ENCODE data around the gene SHMT2. TPM values are rescaled to one million over a fixed set of nuclear protein-coding genes. Genes with fewer than 3 reads are reported as not detected.

Gene SHMT2
- total RNA-seq, 1 experiment from 2014 or later: 297 TPM

DNA sequence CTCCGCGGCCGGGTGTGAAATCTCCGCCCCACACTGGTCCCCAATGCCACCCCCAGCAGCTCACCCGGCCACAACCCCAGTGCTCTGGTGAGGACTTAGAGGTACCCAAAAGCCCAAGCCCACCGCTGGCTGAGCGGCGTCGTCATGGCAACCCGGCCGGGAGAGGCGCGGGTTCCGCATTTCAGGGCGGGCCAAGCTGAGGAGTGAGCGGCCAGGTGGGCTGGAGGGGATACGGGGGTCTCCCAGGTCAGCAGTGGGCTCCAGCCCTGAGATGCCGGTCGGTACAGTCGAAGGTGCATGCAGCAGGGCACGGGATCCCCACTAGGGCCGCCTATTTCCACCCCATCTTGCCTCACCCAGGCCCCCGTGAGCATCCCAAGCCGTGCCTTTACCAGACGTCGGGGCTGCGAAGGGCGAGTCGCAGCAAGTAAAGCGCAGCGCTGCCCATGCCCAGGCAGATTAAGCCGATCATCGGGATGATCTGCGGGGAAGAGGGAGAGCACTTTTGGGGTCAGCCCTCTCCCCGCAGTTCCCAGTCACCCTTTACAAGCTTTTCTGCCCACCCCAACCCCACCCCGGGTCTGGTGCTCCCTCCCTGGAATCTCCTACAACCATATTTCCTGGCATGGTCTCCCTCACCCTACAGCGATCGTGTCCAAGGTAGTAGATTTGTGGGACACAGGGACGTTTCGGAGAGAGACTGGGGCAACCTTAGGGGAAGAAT, 6.9 kb downstream of the SHMT2 start (continued):
- TF ChIP-seq, protein P1, sequence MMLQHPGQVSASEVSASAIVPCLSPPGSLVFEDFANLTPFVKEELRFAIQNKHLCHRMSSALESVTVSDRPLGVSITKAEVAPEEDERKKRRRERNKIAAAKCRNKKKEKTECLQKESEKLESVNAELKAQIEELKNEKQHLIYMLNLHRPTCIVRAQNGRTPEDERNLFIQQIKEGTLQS (CRISPR knock-in tag; conservative IDR thresholded peaks at IDR 0.05): no peak
- TF ChIP-seq, protein P2, sequence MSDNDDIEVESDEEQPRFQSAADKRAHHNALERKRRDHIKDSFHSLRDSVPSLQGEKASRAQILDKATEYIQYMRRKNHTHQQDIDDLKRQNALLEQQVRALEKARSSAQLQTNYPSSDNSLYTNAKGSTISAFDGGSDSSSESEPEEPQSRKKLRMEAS (CRISPR knock-in tag; IDR thresholded peaks at IDR 0.05): peak; percentile 55; the same call in 1 of the 2 replicates
- TF ChIP-seq, protein P3, sequence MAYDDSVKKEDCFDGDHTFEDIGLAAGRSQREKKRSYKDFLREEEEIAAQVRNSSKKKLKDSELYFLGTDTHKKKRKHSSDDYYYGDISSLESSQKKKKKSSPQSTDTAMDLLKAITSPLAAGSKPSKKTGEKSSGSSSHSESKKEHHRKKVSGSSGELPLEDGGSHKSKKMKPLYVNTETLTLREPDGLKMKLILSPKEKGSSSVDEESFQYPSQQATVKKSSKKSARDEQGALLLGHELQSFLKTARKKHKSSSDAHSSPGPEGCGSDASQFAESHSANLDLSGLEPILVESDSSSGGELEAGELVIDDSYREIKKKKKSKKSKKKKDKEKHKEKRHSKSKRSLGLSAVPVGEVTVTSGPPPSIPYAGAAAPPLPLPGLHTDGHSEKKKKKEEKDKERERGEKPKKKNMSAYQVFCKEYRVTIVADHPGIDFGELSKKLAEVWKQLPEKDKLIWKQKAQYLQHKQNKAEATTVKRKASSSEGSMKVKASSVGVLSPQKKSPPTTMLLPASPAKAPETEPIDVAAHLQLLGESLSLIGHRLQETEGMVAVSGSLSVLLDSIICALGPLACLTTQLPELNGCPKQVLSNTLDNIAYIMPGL (CRISPR knock-in tag; IDR thresholded peaks at IDR 0.05): peak; percentile 43; the same call in 1 of the 2 replicates
- TF ChIP-seq ZNF263 (CRISPR knock-in tag; IDR thresholded peaks at IDR 0.05; ENCODE audit: low read depth) (peak; percentile 73; the same call in 1 of the 2 replicates), JUN (CRISPR knock-in tag; IDR thresholded peaks at IDR 0.05) (0 out of 2 replicates have a peak, but pooled peaks have one; percentile 15), PRRX2 (CRISPR knock-in tag; IDR thresholded peaks at IDR 0.05) (peak; percentile 81; the same call in 1 of the 2 replicates), ZNF416 (CRISPR knock-in tag; IDR thresholded peaks at IDR 0.05) (peak; percentile 61; the same call in 1 of the 2 replicates), EMX1 (CRISPR knock-in tag; IDR thresholded peaks at IDR 0.05) (peak; percentile 84; the same call in 1 of the 2 replicates), NFATC4 (CRISPR knock-in tag; IDR thresholded peaks at IDR 0.05) (peak; percentile 75; the same call in 1 of the 2 replicates), SMAD4 (CRISPR knock-in tag; IDR thresholded peaks at IDR 0.05) (no peak), CREM (CRISPR knock-in tag; IDR thresholded peaks at IDR 0.05) (peak; percentile 32; the same call in 1 of the 2 replicates), ZNF121 (CRISPR knock-in tag; IDR thresholded peaks at IDR 0.05) (no peak), SOX15 (CRISPR knock-in tag; IDR thresholded peaks at IDR 0.05) (no peak), ZNF671 (CRISPR knock-in tag; IDR thresholded peaks at IDR 0.05) (peak; percentile 66; the same call in 1 of the 2 replicates)
- TF ChIP-seq, protein P4, sequence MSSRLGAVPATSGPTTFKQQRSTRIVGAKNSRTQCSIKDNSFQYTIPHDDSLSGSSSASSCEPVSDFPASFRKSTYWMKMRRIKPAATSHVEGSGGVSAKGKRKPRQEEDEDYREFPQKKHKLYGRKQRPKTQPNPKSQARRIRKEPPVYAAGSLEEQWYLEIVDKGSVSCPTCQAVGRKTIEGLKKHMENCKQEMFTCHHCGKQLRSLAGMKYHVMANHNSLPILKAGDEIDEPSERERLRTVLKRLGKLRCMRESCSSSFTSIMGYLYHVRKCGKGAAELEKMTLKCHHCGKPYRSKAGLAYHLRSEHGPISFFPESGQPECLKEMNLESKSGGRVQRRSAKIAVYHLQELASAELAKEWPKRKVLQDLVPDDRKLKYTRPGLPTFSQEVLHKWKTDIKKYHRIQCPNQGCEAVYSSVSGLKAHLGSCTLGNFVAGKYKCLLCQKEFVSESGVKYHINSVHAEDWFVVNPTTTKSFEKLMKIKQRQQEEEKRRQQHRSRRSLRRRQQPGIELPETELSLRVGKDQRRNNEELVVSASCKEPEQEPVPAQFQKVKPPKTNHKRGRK (CRISPR knock-in tag; IDR thresholded peaks at IDR 0.05; ENCODE audit: borderline replicate concordance): no peak
- TF ChIP-seq, protein P5, sequence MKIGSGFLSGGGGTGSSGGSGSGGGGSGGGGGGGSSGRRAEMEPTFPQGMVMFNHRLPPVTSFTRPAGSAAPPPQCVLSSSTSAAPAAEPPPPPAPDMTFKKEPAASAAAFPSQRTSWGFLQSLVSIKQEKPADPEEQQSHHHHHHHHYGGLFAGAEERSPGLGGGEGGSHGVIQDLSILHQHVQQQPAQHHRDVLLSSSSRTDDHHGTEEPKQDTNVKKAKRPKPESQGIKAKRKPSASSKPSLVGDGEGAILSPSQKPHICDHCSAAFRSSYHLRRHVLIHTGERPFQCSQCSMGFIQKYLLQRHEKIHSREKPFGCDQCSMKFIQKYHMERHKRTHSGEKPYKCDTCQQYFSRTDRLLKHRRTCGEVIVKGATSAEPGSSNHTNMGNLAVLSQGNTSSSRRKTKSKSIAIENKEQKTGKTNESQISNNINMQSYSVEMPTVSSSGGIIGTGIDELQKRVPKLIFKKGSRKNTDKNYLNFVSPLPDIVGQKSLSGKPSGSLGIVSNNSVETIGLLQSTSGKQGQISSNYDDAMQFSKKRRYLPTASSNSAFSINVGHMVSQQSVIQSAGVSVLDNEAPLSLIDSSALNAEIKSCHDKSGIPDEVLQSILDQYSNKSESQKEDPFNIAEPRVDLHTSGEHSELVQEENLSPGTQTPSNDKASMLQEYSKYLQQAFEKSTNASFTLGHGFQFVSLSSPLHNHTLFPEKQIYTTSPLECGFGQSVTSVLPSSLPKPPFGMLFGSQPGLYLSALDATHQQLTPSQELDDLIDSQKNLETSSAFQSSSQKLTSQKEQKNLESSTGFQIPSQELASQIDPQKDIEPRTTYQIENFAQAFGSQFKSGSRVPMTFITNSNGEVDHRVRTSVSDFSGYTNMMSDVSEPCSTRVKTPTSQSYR (CRISPR knock-in tag; IDR thresholded peaks at IDR 0.05): peak; percentile 60; the same call in 1 of the 2 replicates
- TF ChIP-seq, protein P6, sequence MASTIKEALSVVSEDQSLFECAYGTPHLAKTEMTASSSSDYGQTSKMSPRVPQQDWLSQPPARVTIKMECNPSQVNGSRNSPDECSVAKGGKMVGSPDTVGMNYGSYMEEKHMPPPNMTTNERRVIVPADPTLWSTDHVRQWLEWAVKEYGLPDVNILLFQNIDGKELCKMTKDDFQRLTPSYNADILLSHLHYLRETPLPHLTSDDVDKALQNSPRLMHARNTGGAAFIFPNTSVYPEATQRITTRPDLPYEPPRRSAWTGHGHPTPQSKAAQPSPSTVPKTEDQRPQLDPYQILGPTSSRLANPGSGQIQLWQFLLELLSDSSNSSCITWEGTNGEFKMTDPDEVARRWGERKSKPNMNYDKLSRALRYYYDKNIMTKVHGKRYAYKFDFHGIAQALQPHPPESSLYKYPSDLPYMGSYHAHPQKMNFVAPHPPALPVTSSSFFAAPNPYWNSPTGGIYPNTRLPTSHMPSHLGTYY (CRISPR knock-in tag; IDR thresholded peaks at IDR 0.05): peak; percentile 83; the same call in 1 of the 2 replicates
- TF ChIP-seq, protein P7, sequence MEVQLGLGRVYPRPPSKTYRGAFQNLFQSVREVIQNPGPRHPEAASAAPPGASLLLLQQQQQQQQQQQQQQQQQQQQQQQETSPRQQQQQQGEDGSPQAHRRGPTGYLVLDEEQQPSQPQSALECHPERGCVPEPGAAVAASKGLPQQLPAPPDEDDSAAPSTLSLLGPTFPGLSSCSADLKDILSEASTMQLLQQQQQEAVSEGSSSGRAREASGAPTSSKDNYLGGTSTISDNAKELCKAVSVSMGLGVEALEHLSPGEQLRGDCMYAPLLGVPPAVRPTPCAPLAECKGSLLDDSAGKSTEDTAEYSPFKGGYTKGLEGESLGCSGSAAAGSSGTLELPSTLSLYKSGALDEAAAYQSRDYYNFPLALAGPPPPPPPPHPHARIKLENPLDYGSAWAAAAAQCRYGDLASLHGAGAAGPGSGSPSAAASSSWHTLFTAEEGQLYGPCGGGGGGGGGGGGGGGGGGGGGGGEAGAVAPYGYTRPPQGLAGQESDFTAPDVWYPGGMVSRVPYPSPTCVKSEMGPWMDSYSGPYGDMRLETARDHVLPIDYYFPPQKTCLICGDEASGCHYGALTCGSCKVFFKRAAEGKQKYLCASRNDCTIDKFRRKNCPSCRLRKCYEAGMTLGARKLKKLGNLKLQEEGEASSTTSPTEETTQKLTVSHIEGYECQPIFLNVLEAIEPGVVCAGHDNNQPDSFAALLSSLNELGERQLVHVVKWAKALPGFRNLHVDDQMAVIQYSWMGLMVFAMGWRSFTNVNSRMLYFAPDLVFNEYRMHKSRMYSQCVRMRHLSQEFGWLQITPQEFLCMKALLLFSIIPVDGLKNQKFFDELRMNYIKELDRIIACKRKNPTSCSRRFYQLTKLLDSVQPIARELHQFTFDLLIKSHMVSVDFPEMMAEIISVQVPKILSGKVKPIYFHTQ (CRISPR knock-in tag; IDR thresholded peaks at IDR 0.05): 0 out of 2 replicates have a peak, but pooled peaks have one; percentile 2
